Colonic mucosa (tissue), 4 donors: ENCODE results near the gene HOXB8. TPM values are rescaled to one million over a fixed set of nuclear protein-coding genes. Genes with fewer than 3 reads are reported as not detected.

Experiments used
- DNase-seq: peaks from one replicate; pipeline ENCODE4 v3.0.0-alpha.2; 2020
- H3K27ac ChIP-seq: fragments of 200-600 bp; one replicate; pipeline ENCODE4 v1.8.0; 2021
- H3K27me3 ChIP-seq: fragments of 200-600 bp; one replicate; pipeline ENCODE4 v1.8.0; 2021
- H3K36me3 ChIP-seq: fragments of 200-600 bp; one replicate; pipeline ENCODE4 v1.8.0; 2021
- H3K4me1 ChIP-seq: fragments of 200-600 bp; one replicate; pipeline ENCODE4 v1.8.0; 2021; ENCODE audit warnings: mild to moderate bottlenecking
- H3K4me3 ChIP-seq: fragments of 200-600 bp; one replicate; pipeline ENCODE4 v1.8.0; 2021
- H3K9ac ChIP-seq, 2 donors: one replicate each; pipeline ENCODE4 v1.7.0; 2013; ENCODE audit warnings: control low read depth in 2 of 2, low read depth in 2 of 2, low read length in 2 of 2
- H3K9me3 ChIP-seq: fragments of 200-600 bp; one replicate; pipeline ENCODE4 v1.8.0; 2021
- intact Hi-C: fragments of 100-400 bp; cut with DNase I; formaldehyde crosslinking; loops from one replicate; pipeline ENCODE4 v1.14.1; 2022
- total RNA-seq, 2 donors: library from RNA; stranded (reverse); fragmentation: NEBNext Ultra II Directional in 1 of 2; extraction: Animal tissue kit (Norgen Biotek cat#: 25700) in 1 of 2; gene quantifications; one replicate each; pipeline ENCODE4 v1.2.1, GENCODE V29; 2021
- TF ChIP-seq, protein P1 (sequence below): fragments of 200-600 bp; IDR thresholded peaks from one replicate; pipeline ENCODE4 v1.8.0; 2022; ENCODE audit warnings: antibody characterized with exemption, mild to moderate bottlenecking
- donor health status: healthy.
- donor health status: DM: no; HTN: no; CAD: no.
- donor health status: DM: no; HTN: no; CAD: no.

HOXB8 gene
- total RNA-seq, 2 donors from 2014 or later, result 4.2 to 7.4 TPM

DNA sequence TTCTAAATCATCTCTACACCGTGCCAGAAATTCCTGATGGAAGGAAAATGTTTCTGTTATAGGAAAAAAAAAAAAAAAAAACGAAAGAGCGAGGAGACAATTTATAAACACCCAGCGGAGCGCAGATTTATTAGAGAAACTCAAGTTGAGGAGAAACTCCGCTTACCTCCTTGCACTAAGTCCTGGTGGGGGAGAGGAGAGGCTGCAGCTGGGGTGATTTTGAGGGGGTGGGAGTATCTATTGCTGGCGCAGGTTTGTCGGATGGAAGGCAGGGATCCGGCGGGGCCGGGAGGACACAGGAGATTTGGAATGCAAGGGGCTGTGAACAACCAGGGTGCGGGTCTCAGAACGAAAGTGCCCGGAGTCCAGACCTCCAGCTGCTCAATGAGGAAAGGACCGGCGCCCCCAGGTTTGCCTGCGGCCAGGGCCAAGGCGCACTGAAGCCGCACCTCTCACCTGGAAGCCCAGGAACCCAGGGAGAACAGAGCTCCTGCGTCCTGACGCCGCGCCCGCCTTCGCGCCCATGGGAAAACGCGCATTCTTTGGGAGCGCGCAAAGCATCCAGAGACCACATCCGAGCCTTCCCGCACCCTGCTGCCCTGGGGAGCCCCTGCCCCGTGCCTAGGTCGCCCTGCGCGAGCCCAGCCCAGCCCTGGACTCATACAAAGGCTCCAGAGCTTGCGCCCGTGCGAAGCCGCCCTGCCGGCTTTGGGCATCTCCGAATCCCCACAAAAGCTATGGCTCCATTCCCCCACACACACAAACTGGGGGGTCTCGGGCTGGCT is 2.6 kb upstream of the HOXB8 start:
- H3K36me3 ChIP-seq, result no peaks in the 10 kb centered on the region
- H3K27ac ChIP-seq, result no peak overlapping the region
- no peak for DNase-seq
- no peaks in the 10 kb centered on the region for H3K9me3 ChIP-seq
- TF ChIP-seq, protein P1, sequence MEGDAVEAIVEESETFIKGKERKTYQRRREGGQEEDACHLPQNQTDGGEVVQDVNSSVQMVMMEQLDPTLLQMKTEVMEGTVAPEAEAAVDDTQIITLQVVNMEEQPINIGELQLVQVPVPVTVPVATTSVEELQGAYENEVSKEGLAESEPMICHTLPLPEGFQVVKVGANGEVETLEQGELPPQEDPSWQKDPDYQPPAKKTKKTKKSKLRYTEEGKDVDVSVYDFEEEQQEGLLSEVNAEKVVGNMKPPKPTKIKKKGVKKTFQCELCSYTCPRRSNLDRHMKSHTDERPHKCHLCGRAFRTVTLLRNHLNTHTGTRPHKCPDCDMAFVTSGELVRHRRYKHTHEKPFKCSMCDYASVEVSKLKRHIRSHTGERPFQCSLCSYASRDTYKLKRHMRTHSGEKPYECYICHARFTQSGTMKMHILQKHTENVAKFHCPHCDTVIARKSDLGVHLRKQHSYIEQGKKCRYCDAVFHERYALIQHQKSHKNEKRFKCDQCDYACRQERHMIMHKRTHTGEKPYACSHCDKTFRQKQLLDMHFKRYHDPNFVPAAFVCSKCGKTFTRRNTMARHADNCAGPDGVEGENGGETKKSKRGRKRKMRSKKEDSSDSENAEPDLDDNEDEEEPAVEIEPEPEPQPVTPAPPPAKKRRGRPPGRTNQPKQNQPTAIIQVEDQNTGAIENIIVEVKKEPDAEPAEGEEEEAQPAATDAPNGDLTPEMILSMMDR, result no peak
- H3K27me3 ChIP-seq, result peaks cover 45% of the 10 kb centered on the region
- H3K4me1 ChIP-seq, result peaks cover 13% of the 10 kb centered on the region
- H3K9ac ChIP-seq, result peak overlapping the region; percentile 48 to 66
- peak overlapping the region; percentile 6 for H3K4me3 ChIP-seq
- intact Hi-C loops, result loop anchor here (5.0 kb wide), 1 partner anchor 275 kb away; no protein-coding TSS in a partner anchor

DNA sequence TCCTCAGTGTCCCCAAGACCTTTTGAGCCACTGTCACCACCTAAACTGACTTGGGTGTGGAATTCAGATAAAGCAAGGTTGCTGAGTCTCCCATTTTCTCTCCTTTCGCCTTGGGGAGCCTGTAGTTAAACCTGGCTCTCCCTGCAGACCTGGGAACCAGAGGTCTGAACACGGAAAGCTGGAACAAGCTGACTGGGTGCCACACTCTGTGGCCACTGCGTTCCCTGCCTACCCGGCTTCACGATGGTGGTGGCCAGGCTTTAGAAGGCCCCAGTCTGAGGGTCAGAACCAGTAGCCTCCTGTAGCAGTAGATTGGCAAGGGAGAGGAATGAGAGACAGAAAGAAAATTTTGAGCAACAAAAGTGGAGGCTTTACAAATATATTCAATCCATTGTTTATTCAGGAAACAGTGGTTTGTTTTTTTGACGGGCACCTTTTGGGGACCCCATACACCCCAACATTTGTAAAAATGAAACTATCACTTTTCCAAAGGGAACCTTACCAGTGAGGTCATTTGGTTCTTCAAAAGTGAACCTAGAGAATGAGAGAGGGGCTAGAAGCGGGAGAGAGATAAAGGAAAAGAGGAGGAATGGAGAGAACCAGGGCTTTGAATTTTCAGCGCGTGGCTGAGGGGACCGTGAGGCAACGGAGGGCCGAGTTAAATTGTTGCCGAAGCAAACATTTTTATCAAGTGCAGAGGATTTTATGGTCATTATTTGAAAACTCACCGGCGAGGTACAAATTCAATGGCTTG is 1.8 kb upstream of the HOXB8 start:
- H3K36me3 ChIP-seq, result no peaks in the 10 kb centered on the region
- DNase-seq, result no peak
- no peaks in the 10 kb centered on the region for H3K9me3 ChIP-seq
- peak overlapping the region; percentile 45 to 66 for H3K9ac ChIP-seq
- no peak overlapping the region for H3K4me3 ChIP-seq
- intact Hi-C loops, result loop anchor here (5.0 kb wide), 1 partner anchor 275 kb away; no protein-coding TSS in a partner anchor
- TF ChIP-seq, protein P1, result no peak
- H3K27me3 ChIP-seq, result peaks cover 45% of the 10 kb centered on the region
- H3K4me1 ChIP-seq, result peaks cover 13% of the 10 kb centered on the region
- H3K27ac ChIP-seq, result no peak overlapping the region

DNA sequence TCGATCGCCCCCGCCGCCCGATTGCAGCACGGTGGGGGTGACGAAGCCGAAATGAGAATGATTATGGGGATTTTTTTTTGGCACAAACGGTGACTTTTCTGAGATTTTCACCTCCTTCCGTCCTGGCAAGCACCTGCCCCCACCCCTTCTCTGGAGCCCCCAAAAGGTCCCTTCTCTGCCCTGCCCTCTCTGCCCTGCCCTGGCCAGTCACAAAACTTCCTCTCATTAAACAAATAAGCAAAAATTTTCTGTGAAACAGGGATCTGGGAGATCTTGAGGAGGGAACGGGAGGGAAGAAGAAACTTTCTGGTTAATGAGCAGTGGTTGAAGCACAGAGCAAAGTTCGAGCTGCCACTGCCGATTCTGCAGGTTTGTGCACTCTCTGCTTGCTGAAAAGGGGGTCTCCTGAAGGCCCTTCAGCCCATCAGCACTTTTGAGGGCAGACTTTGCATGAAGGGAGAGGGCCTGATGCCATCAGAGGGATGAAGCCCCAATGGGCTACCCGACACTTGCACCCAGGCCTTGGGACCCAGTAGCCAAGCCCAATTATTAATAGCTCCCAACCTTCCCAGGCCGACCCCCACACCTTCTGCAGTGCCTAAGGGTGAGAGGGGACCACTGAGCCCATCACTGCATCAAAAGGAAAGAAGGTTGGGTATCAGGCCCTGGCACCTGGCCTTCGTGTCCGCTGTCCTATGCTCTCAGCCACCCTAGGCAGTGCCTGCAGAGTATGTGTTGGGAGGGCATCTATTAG is 1.0 kb upstream of the HOXB8 start:
- Histone ChIP-seq H3K4me3 (no peak overlapping the region), H3K27me3 (peaks cover 40% of the 10 kb centered on the region), H3K9me3 (no peaks in the 10 kb centered on the region), H3K36me3 (no peaks in the 10 kb centered on the region), H3K4me1 (peaks cover 13% of the 10 kb centered on the region), H3K9ac (peak overlapping the region in 1 of 2 donors; percentile 48), H3K27ac (no peak overlapping the region)
- TF ChIP-seq, protein P1, result no peak
- no peak for DNase-seq
- intact Hi-C loops, result loop anchor here (5.0 kb wide), 1 partner anchor 274 kb away; no protein-coding TSS in a partner anchor

- H3K4me3 ChIP-seq, result peak overlapping the region; percentile 57
- H3K27me3 ChIP-seq, result peaks cover 32% of the 10 kb centered on the region
- no peak overlapping the region for H3K27ac ChIP-seq
- H3K36me3 ChIP-seq, result no peaks in the 10 kb centered on the region
- H3K9me3 ChIP-seq, result no peaks in the 10 kb centered on the region
- TF ChIP-seq, protein P1, result no peak
- H3K4me1 ChIP-seq, result peaks cover 15% of the 10 kb centered on the region
- no peak for DNase-seq
- intact Hi-C loops, result no loop called here
- peak overlapping the region; percentile 71 to 75 for H3K9ac ChIP-seq
Observed at GRCh38 chr17:48613862-48614694, 1.0 kb downstream of the HOXB8 start.
